Chondrocyte (in vitro differentiated cells): ENCODE results near the gene CRYM. TPM values are rescaled to one million over a fixed set of nuclear protein-coding genes. Genes with fewer than 3 reads are reported as not detected.
"Not testable (repeated sequence)": the region's sequence is repeated elsewhere in the genome, so short reads cannot be mapped to it uniquely, and the experiment has no call there.

ENCODE experiments used
- DNase-seq: peaks from one replicate; pipeline ENCODE4 v3.0.0; 2021; ENCODE audit warnings: mixed read lengths, low spot score
- H3K27ac Mint-ChIP-seq: one replicate; pipeline ENCODE4 v1.8.0; 2021; ENCODE audit warnings: mild to moderate bottlenecking, moderate library complexity, mixed read lengths; ENCODE audit not compliant: unreplicated experiment
- H3K27me3 Mint-ChIP-seq: 2 replicates; pipeline ENCODE4 v1.8.0; 2021; ENCODE audit warnings: low read depth, mixed read lengths
- H3K36me3 Mint-ChIP-seq: 2 replicates; pipeline ENCODE4 v1.8.0; 2021; ENCODE audit warnings: low read depth, mixed read lengths
- H3K4me1 Mint-ChIP-seq: 2 replicates; pipeline ENCODE4 v1.8.0; 2021; ENCODE audit warnings: low read depth, mild to moderate bottlenecking, mixed read lengths
- H3K4me3 Mint-ChIP-seq: one replicate; pipeline ENCODE4 v1.8.0; 2021; ENCODE audit warnings: mild to moderate bottlenecking, moderate library complexity, mixed read lengths; ENCODE audit not compliant: unreplicated experiment
- H3K9me3 Mint-ChIP-seq: 2 replicates; pipeline ENCODE4 v1.8.0; 2021; ENCODE audit warnings: low read depth, mixed read lengths
- total RNA-seq: library from RNA; stranded (reverse); gene quantifications from 3 replicates; pipeline ENCODE4 v1.2.1, GENCODE V29; 2021
- TF ChIP-seq, protein P1 (sequence below): fragments of 200-600 bp; sonication (generic); IDR thresholded peaks from 2 replicates; pipeline ENCODE4 v1.5.0; 2021; ENCODE audit warnings: antibody characterized with exemption, mild to moderate bottlenecking, moderate library complexity

Gene CRYM
- total RNA-seq, 1 donor from 2014 or later = not detected

DNA sequence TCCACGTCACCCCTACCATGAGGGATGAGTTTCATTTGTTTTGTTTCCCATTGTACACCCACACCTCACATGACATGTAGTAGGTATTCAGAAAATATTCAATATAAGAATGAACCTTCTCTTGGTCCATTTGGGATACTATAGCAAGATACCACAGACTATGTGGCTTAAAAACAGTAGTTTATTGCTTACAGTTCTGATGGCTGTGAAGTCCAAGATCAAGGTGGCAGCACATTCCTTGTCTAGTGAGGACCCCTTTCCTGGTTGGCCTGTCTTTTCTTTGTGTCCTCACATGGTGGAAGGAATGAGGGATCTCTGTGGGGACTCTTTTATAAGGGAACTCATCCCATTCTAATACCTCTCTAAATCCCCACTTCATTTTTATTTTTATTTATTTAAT is 36.2 kb upstream of the CRYM start:
- no peak for DNase-seq
- no peaks in the 10 kb centered on the region for H3K27me3 Mint-ChIP-seq
- TF ChIP-seq, protein P1, sequence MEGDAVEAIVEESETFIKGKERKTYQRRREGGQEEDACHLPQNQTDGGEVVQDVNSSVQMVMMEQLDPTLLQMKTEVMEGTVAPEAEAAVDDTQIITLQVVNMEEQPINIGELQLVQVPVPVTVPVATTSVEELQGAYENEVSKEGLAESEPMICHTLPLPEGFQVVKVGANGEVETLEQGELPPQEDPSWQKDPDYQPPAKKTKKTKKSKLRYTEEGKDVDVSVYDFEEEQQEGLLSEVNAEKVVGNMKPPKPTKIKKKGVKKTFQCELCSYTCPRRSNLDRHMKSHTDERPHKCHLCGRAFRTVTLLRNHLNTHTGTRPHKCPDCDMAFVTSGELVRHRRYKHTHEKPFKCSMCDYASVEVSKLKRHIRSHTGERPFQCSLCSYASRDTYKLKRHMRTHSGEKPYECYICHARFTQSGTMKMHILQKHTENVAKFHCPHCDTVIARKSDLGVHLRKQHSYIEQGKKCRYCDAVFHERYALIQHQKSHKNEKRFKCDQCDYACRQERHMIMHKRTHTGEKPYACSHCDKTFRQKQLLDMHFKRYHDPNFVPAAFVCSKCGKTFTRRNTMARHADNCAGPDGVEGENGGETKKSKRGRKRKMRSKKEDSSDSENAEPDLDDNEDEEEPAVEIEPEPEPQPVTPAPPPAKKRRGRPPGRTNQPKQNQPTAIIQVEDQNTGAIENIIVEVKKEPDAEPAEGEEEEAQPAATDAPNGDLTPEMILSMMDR = no peak
- H3K9me3 Mint-ChIP-seq = peaks cover 3% of the 10 kb centered on the region
- no peaks in the 10 kb centered on the region for H3K4me1 Mint-ChIP-seq
- H3K4me3 Mint-ChIP-seq = no peak overlapping the region
- H3K27ac Mint-ChIP-seq = no peak overlapping the region
- H3K36me3 Mint-ChIP-seq = peaks cover 3% of the 10 kb centered on the region

DNA sequence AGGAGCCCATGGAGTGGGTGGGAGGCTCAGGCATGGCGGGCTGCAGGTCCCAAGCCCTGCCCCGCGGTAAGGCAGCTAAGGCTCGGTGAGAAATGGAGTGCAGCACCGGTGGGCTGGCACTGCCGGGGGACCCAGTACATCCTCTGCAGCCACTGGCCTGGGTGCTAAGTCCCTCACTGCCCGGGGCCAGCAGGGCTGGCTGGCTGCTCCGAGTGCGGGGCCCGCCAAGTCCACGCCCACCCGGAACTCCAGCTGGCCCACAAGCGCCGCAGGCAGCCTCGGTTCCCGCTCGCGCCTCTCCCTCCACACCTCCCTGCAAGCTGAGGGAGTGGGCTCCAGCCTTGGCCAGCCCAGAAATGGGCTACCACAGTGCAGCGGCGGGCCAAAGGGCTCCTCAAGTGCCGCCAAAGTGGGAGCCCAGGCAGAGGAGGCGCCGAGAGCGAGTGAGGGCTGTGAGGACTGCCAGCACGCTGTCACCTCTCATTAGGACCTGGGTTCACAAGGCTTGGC is 34.8 kb upstream of the CRYM start:
- H3K4me1 Mint-ChIP-seq, H3K36me3 Mint-ChIP-seq, DNase-seq, H3K27ac Mint-ChIP-seq, H3K27me3 Mint-ChIP-seq, H3K4me3 Mint-ChIP-seq, H3K9me3 Mint-ChIP-seq: not testable (repeated sequence)

DNA sequence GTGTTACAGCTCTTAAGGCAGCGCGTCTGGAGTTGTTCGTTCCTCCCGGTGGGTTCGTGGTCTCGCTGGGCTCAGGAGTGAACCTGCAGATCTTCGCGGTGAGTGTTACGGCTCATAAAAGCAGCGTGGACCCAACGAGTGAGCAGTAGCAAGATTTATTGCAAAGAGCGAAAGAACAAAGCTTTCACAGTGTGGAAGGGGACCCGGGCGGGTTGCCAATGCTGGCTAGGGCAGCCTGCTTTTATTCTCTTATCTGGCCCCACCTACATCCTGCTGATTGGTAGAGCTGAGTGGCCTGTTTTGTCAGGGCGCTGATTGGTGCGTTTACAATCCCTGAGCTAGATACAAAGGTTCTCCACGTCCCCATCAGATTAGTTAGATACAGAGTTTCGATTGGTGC is 34.0 kb upstream of the CRYM start:
- not testable (repeated sequence) for H3K27ac Mint-ChIP-seq, H3K4me3 Mint-ChIP-seq, H3K4me1 Mint-ChIP-seq, H3K36me3 Mint-ChIP-seq, H3K27me3 Mint-ChIP-seq, DNase-seq, H3K9me3 Mint-ChIP-seq

DNA sequence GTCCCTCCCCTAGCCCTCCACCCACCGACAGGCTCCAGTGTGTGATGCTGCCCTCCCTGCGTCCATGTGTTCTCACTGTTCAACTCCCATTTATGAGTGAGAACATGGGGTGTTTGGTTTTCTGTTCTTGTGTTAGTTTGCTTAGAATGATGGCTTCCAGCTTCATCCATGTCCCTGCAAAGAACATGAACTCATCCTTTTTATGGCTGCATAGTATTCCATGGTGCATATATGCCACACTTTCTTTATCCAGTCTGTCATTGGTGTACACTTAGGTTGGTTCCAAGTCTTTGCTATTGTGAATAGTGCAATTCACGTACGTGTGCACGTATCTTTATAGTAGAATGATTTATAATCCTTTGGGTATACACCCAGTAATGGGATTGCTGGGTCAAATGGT is 28.6 kb upstream of the CRYM start:
- not testable (repeated sequence) for DNase-seq, H3K36me3 Mint-ChIP-seq, H3K9me3 Mint-ChIP-seq, H3K27ac Mint-ChIP-seq, H3K27me3 Mint-ChIP-seq, H3K4me3 Mint-ChIP-seq
- peaks cover 15% of the 10 kb centered on the region for H3K4me1 Mint-ChIP-seq

DNA sequence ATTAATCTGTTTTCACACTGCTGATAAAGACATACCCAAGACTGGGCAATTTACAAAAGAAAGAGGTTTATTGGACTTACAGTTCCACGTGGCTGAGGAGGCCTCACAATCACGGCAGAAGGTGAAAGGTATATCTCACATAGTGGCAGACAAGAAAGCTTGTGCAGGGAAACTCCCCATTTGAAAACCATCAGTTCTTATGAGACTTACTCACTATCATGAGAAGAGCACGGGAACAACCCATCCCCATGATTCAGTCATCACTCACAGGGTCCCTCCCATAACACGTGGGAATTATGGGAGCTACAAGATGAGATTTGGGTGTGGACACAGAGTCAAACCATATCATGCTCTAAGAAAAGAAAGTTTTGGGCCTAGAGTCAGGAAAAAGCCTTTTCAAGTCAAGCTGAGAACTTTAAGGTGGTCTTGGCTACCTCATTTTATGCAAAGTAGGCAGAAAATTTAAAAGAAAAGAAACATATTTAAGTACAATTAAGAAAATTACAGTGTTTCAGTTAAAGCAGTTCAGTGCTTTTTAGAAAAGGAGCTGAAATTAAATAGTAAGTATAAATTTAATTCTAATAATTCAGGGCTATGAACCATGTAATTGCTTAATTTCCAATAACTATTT is 24.9 kb upstream of the CRYM start:
- no peaks in the 10 kb centered on the region for H3K36me3 Mint-ChIP-seq
- H3K4me1 Mint-ChIP-seq = peaks cover 22% of the 10 kb centered on the region
- no peak for DNase-seq
- H3K9me3 Mint-ChIP-seq = no peaks in the 10 kb centered on the region
- H3K27me3 Mint-ChIP-seq = peaks cover 3% of the 10 kb centered on the region
- H3K4me3 Mint-ChIP-seq = peak overlapping the region; percentile 84
- peak overlapping the region; percentile 74 for H3K27ac Mint-ChIP-seq
- TF ChIP-seq, protein P1 = no peak

DNA sequence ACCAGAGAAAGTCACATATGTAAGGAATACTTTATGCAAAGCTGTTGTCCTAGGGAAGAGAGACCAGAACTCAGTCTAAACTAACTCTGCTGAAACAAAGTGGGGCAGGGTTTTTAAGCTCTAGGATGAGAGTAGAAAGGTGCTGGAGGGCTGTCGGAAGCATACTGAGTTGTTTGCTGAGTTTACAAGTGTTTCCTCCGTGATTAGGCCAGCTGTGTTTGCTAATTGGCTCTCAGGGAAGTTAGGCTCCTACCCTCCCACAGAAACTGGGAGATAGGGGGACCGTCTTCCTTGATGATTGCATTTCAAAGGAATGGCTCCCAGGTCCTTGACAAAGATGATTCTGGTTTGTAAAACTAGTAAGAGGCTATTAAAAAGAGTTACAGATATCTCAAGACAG is 24.4 kb upstream of the CRYM start:
- Mint-ChIP-seq H3K27me3 (peaks cover 5% of the 10 kb centered on the region), H3K27ac (peak overlapping the region; percentile 74), H3K36me3 (no peaks in the 10 kb centered on the region), H3K9me3 (no peaks in the 10 kb centered on the region), H3K4me1 (peaks cover 22% of the 10 kb centered on the region), H3K4me3 (peak overlapping the region; percentile 84)
- TF ChIP-seq, protein P1 = no peak
- DNase-seq = no peak

DNA sequence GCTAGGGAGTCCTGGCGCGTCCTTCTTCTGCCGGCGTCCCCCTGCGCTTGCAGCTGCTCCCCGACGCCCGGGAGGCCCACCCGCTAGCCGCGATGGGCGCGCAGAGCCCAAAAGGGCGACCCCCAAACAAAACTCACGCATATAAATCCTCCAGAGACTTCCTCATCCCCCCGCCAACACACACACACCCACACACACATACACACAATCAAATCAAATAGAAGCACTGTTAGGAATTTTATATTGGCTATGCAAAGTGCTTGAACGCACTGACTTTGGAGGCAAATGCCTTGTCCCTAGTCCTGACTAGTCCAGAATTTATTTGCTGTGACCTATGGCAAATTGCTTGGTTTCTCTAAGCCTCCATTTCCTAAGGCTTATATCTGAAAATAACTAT is 23.8 kb upstream of the CRYM start:
- no peak for DNase-seq
- H3K4me1 Mint-ChIP-seq = peaks cover 22% of the 10 kb centered on the region
- H3K27ac Mint-ChIP-seq = peak overlapping the region; percentile 74
- H3K4me3 Mint-ChIP-seq = peak overlapping the region; percentile 84
- no peaks in the 10 kb centered on the region for H3K9me3 Mint-ChIP-seq
- TF ChIP-seq, protein P1 = no peak
- peaks cover 5% of the 10 kb centered on the region for H3K27me3 Mint-ChIP-seq
- H3K36me3 Mint-ChIP-seq = no peaks in the 10 kb centered on the region
